Activated T-cell treated with anti-CD3 and anti-CD28 coated beads, Interleukin-2, amount 50 U/mL, for 4 hours (primary cell): Measurements from ENCODE around the gene KLHL14. TPM values are rescaled to one million over a fixed set of nuclear protein-coding genes. Genes with fewer than 3 reads are reported as not detected.
A peak's percentile ranks its signal among the peaks of the same experiment; 100 is the strongest.
"Not testable (repeated sequence)": the region's sequence is repeated elsewhere in the genome, so short reads cannot be mapped to it uniquely, and the experiment has no call there.

Source experiments
- ATAC-seq, 2 donors: fragments of 200-7000 bp; cut with Tn5 transposase; one replicate each; pipeline ENCODE4 v1.10.0; 2021
- DNase-seq: peaks from one replicate; pipeline ENCODE4 v3.0.0-alpha.2; 2020
- H3K27me3 Mint-ChIP-seq: one replicate; pipeline ENCODE4 v1.8.0; 2021; ENCODE audit warnings: low read depth, mixed read lengths
- H3K36me3 Mint-ChIP-seq: one replicate; pipeline ENCODE4 v1.8.0; 2022; ENCODE audit warnings: mixed read lengths; ENCODE audit not compliant: insufficient read depth
- H3K4me1 Mint-ChIP-seq: one replicate; pipeline ENCODE4 v1.8.0; 2021; ENCODE audit warnings: low read depth, mixed read lengths
- H3K4me3 Mint-ChIP-seq: one replicate; pipeline ENCODE4 v1.8.0; 2021; ENCODE audit warnings: mild to moderate bottlenecking, moderate library complexity, mixed read lengths
- H3K9me3 Mint-ChIP-seq: one replicate; pipeline ENCODE4 v1.8.0; 2021; ENCODE audit warnings: mixed read lengths
- total RNA-seq, 3 donors: library from RNA; stranded (reverse); gene quantifications; one replicate each; pipeline ENCODE4 v1.2.1, GENCODE V29; 2021

Gene KLHL14
- not detected for total RNA-seq

DNA sequence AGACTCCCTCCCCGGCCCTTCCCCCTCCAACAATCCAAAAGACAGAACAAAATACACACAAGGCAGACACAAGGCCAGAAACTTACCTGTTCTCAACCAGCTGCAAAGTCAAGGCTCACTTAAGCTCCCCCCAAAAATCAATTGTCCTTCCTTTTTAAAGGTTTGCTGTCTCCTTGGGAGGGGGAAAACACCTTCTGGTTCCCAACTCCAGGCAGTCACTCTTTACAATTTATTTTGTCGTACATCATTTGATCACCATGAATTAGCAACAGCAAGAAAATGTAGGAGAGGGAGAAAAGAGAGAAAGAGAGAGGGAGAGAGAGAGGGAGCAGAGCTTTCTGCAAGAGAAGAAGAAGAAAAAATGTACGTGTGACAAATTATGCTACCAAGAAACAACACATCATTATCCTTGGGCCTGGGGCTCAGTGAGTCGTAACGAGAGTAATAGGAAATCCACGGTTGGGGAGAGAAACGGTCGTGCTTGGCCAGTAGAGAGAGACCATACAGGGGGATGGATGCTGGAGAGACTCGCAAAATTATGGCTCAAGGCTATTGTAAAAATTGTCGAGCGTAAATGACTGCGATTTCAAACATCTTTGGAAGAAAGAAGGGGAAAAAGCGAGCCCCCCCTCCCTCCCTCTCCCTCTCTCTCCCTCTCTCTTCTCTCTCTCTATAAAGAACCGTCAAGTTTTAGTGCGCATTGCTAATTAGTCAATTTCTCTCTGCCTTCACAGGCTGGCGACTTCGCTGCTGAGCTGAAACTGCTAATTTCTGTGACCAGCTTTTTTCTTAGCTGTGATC, at the start of gene KLHL14:
Gene KLHL14 (minus strand): TSS at position 443 of the 801 bp plus-strand sequence. CDS start 2,432 bp downstream, outside the sequence.
- DNase-seq = no peak
- ATAC-seq = no peak
- Mint-ChIP-seq H3K36me3 (no peaks in the 10 kb centered on the region), H3K27me3 (peaks cover 44% of the 10 kb centered on the region), H3K4me3 (peak within 1 kb of the TSS; percentile 33), H3K4me1 (peaks cover 14% of the 10 kb centered on the region), H3K9me3 (no peaks in the 10 kb centered on the region)

- no peak overlapping the region for H3K4me3 Mint-ChIP-seq
- H3K9me3 Mint-ChIP-seq = no peaks in the 10 kb centered on the region
- ATAC-seq (no peak), DNase-seq (no peak)
- no peaks in the 10 kb centered on the region for H3K4me1 Mint-ChIP-seq
- H3K36me3 Mint-ChIP-seq = no peaks in the 10 kb centered on the region
- no peaks in the 10 kb centered on the region for H3K27me3 Mint-ChIP-seq
Measured at GRCh38 chr18:32822197-32822596, 49.4 kb upstream of the KLHL14 start.

DNA sequence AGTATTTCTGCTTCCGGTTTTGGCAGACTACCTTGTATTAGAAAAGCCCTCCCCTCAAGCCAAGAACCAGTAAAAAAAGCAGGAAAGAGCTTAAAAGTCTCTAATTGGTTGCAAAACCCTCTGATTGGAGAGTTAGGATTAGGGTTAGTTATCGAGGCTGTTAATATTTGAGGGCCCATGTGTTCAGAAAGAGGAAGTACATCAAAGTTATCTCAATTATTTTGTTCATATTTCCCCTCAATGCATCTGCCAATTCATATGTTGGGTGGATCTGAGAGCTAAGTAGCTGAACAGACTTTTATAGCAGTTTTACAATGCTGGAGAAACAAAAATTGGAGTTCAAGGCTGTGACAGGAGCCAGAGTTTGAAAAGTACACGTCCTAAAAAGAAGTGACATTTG, 43.1 kb upstream of the KLHL14 start:
- Mint-ChIP-seq H3K4me1 (no peaks in the 10 kb centered on the region), H3K9me3 (no peaks in the 10 kb centered on the region), H3K4me3 (no peak overlapping the region), H3K27me3 (no peaks in the 10 kb centered on the region), H3K36me3 (no peaks in the 10 kb centered on the region)
- ATAC-seq = no peak
- DNase-seq = no peak

DNA sequence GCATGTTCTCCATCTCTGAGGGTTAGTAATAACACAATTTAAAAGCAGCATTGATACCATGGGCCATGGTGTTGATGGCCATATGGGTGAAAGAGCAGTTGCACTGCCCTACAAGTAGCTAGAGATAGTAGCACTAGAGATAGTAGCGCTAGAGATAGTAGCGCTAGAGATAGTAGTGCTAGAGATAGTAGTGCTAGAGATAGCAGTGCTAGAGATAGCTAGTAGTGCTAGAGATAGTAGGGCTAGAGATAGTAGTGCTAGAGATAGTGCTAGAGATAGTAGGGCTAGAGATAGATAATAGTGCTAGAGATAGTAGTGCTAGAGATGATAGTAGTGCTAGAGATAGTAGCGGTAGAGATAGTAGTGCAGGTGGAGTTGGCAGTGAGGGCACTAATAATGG, 39.5 kb upstream of the KLHL14 start:
- Mint-ChIP-seq H3K36me3 (no peaks in the 10 kb centered on the region), H3K4me3 (no peak overlapping the region), H3K27me3 (no peaks in the 10 kb centered on the region), H3K9me3 (no peaks in the 10 kb centered on the region), H3K4me1 (no peaks in the 10 kb centered on the region)
- no peak for DNase-seq
- no peak for ATAC-seq

DNA sequence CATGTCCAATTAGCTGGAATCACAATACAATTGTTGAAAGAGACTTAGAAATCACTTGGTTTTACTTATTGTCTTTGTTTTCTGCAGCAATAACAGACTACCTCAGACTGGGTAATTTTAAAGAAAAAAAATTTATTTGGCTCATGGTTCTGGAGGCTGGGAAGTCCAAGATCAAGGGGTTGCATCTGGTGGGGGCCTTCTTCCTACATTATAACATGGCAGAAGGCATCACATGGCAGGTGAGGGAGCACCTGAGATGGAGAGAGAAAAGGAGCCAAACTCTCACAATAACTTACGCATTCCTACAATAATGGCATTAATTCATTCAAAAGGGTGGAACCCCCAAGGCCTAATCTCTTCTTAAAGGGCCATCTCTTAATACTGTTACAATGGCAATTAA, 37.5 kb upstream of the KLHL14 start:
- H3K4me1 Mint-ChIP-seq = no peaks in the 10 kb centered on the region
- no peaks in the 10 kb centered on the region for H3K9me3 Mint-ChIP-seq
- ATAC-seq = no peak
- H3K36me3 Mint-ChIP-seq = no peaks in the 10 kb centered on the region
- no peak for DNase-seq
- no peak overlapping the region for H3K4me3 Mint-ChIP-seq
- H3K27me3 Mint-ChIP-seq = no peaks in the 10 kb centered on the region

GRCh38 chr18:32805354-32805753, 32.5 kb upstream of the KLHL14 start:
- H3K4me3 Mint-ChIP-seq = no peak overlapping the region
- no peaks in the 10 kb centered on the region for H3K9me3 Mint-ChIP-seq
- H3K27me3 Mint-ChIP-seq = no peaks in the 10 kb centered on the region
- ATAC-seq = no peak
- H3K36me3 Mint-ChIP-seq = no peaks in the 10 kb centered on the region
- no peak for DNase-seq
- H3K4me1 Mint-ChIP-seq = no peaks in the 10 kb centered on the region

GRCh38 chr18:32804134-32804888, 31.5 kb upstream of the KLHL14 start:
- no peaks in the 10 kb centered on the region for H3K4me1 Mint-ChIP-seq
- DNase-seq (no peak), ATAC-seq (no peak)
- no peaks in the 10 kb centered on the region for H3K36me3 Mint-ChIP-seq
- H3K4me3 Mint-ChIP-seq = no peak overlapping the region
- no peaks in the 10 kb centered on the region for H3K9me3 Mint-ChIP-seq
- no peaks in the 10 kb centered on the region for H3K27me3 Mint-ChIP-seq

DNA sequence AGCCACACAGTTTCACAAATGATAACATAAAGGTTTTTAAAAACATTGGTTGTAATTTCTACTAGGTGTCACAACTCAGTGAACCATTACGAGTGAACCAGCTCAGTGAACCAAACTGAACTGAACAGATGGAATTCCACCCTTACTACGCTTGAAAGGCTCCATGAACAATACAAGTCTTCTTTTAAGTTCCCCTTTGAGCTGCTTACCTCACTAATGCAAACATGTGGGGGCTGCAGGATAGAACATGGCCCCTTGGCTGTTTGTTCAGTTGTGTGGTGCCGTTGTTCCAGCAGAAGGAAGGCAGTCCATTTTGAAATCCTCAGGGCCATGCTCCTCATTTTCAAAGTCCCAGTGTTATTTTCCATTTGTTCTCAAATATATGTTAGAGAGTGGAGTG, 30.7 kb upstream of the KLHL14 start:
- Mint-ChIP-seq H3K27me3 (no peaks in the 10 kb centered on the region), H3K9me3 (no peaks in the 10 kb centered on the region), H3K4me1 (no peaks in the 10 kb centered on the region), H3K4me3 (no peak overlapping the region), H3K36me3 (no peaks in the 10 kb centered on the region)
- ATAC-seq (no peak), DNase-seq (no peak)

GRCh38 chr18:32802591-32803451, 30.0 kb upstream of the KLHL14 start:
- peaks cover 4% of the 10 kb centered on the region for H3K9me3 Mint-ChIP-seq
- H3K36me3 Mint-ChIP-seq = no peaks in the 10 kb centered on the region
- H3K4me1 Mint-ChIP-seq = no peaks in the 10 kb centered on the region
- DNase-seq (no peak), ATAC-seq (no peak)
- no peaks in the 10 kb centered on the region for H3K27me3 Mint-ChIP-seq
- no peak overlapping the region for H3K4me3 Mint-ChIP-seq

- ATAC-seq (no peak), DNase-seq (no peak)
- Mint-ChIP-seq H3K4me3 (no peak overlapping the region), H3K9me3 (peaks cover 4% of the 10 kb centered on the region), H3K27me3 (no peaks in the 10 kb centered on the region), H3K4me1 (no peaks in the 10 kb centered on the region), H3K36me3 (no peaks in the 10 kb centered on the region)
Measured at GRCh38 chr18:32801228-32801627, 28.4 kb upstream of the KLHL14 start.

DNA sequence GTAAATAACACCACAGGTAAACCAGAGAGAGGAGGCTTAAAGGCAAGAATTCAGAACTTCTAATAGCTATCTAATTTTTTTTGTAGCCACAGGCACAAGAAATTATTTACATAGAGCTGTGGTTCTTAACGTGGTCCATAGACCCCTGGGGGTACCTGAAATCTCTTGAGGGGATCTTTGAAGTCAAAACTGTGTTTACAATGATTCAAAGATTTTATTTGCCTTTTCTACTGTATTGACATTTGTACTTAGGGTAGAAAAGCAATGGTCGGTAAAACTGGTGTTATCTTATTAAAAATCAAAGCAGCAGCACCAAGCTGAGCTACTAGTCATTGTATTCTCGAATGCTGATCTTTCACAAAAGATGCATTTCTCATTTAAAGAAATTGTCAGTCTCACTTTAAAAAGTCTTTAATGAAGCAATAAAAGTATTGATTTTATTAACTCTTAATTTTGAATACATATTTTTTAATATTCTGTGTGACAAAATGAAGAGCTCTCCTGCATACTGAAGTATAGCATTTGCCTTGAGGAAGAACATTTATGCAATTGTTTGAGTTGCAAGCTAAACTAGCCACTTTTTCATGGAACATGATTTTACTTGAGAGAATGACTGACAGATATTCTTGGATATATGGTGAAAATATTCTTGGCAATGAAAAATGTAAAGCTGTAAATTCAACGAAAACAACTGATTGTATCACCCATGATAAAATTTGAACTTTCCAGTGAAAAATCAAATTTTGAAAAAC, 25.6 kb upstream of the KLHL14 start:
- ATAC-seq = no peak
- no peaks in the 10 kb centered on the region for H3K4me1 Mint-ChIP-seq
- H3K27me3 Mint-ChIP-seq = no peaks in the 10 kb centered on the region
- H3K9me3 Mint-ChIP-seq = peaks cover 8% of the 10 kb centered on the region
- no peak for DNase-seq
- no peaks in the 10 kb centered on the region for H3K36me3 Mint-ChIP-seq
- H3K4me3 Mint-ChIP-seq = no peak overlapping the region

- not testable (repeated sequence) for H3K36me3 Mint-ChIP-seq, DNase-seq
Measured at GRCh38 chr18:32794667-32795066, 21.8 kb upstream of the KLHL14 start.

GRCh38 chr18:32779010-32779409, 6.2 kb upstream of the KLHL14 start:
- H3K4me3 Mint-ChIP-seq = no peak overlapping the region
- no peaks in the 10 kb centered on the region for H3K9me3 Mint-ChIP-seq
- peaks cover 4% of the 10 kb centered on the region for H3K27me3 Mint-ChIP-seq
- ATAC-seq (no peak), DNase-seq (no peak)
- no peaks in the 10 kb centered on the region for H3K4me1 Mint-ChIP-seq
- H3K36me3 Mint-ChIP-seq = no peaks in the 10 kb centered on the region

More at GRCh38 chr18:32794667-32795066, 21.8 kb upstream of the KLHL14 start:
- not testable (repeated sequence) for H3K4me3 Mint-ChIP-seq, ATAC-seq, H3K4me1 Mint-ChIP-seq, H3K9me3 Mint-ChIP-seq, H3K27me3 Mint-ChIP-seq

- Mint-ChIP-seq H3K27me3 (peaks cover 18% of the 10 kb centered on the region), H3K4me1 (peaks cover 7% of the 10 kb centered on the region), H3K4me3 (no peak overlapping the region), H3K36me3 (no peaks in the 10 kb centered on the region), H3K9me3 (no peaks in the 10 kb centered on the region)
- no peak for DNase-seq
- no peak for ATAC-seq
Measured at GRCh38 chr18:32777049-32777448, 4.2 kb upstream of the KLHL14 start.
